Smooth muscle cell (in vitro differentiated cells): ENCODE measurements around the gene CCK. TPM values are rescaled to one million over a fixed set of nuclear protein-coding genes. Genes with fewer than 3 reads are reported as not detected.

Source experiments
- DNase-seq: peaks from one replicate; lab custom pipeline; 2025; ENCODE audit not compliant: unreplicated experiment; lab: John Stamatoyannopoulos, UW
- H2AFZ ChIP-seq: fragments of 200-600 bp; sonication (generic); 2 replicates; pipeline ENCODE4 v1.6.0; 2016; ENCODE audit warnings: antibody characterized with exemption, low read depth, mild to moderate bottlenecking
- H3F3A ChIP-seq: fragments of 200-600 bp; sonication (generic); 2 replicates; pipeline ENCODE4 v1.6.0; 2017; ENCODE audit warnings: antibody characterized with exemption, low read depth
- H3K27ac ChIP-seq: fragments of 200-600 bp; sonication (generic); 2 replicates; pipeline ENCODE4 v1.5.1; 2016; ENCODE audit warnings: low read depth, mild to moderate bottlenecking
- H3K27me3 ChIP-seq: fragments of 200-600 bp; sonication (generic); 2 replicates; pipeline ENCODE4 v1.6.1; 2016; ENCODE audit warnings: low read depth, mild to moderate bottlenecking
- H3K36me3 ChIP-seq: fragments of 200-600 bp; sonication (generic); 2 replicates; pipeline ENCODE4 v1.5.1; 2016; ENCODE audit warnings: low read depth
- H3K4me1 ChIP-seq: fragments of 200-600 bp; sonication (generic); 2 replicates; pipeline ENCODE4 v1.5.1; 2016; ENCODE audit warnings: low read depth
- H3K4me2 ChIP-seq: fragments of 200-600 bp; sonication (generic); 2 replicates; pipeline ENCODE4 v1.6.0; 2016; ENCODE audit warnings: mild to moderate bottlenecking
- H3K4me3 ChIP-seq: fragments of 200-600 bp; sonication (generic); 2 replicates; pipeline ENCODE4 v1.5.1; 2016; ENCODE audit warnings: mild to moderate bottlenecking
- H3K79me2 ChIP-seq: fragments of 200-600 bp; sonication (generic); 2 replicates; pipeline ENCODE4 v1.6.0; 2016; ENCODE audit warnings: low read depth, mild to moderate bottlenecking
- H3K9ac ChIP-seq: fragments of 200-600 bp; sonication (generic); 2 replicates; pipeline ENCODE4 v1.6.0; 2016; ENCODE audit warnings: low read depth
- H3K9me3 ChIP-seq: fragments of 200-600 bp; sonication (generic); replicated peaks from 2 replicates; pipeline ENCODE4 v1.5.1; 2016; ENCODE audit warnings: low read depth
- H4K20me1 ChIP-seq: fragments of 200-600 bp; sonication (generic); 2 replicates; pipeline ENCODE4 v1.6.0; 2016; ENCODE audit warnings: low read depth
- CTCF ChIP-seq: fragments of 200-600 bp; sonication (generic); IDR thresholded peaks from 2 replicates; pipeline ENCODE4 v1.5.1; 2017; ENCODE audit warnings: borderline replicate concordance, mild to moderate bottlenecking, antibody characterized with exemption; ENCODE audit not compliant: insufficient read depth, poor library complexity, severe bottlenecking
- WGBS: methylation state at CpG from one replicate; pipeline ENCODE4 v1.1.7; 2016; ENCODE audit warnings: low lambda C conversion rate; 5-methylcytosine and 5-hydroxymethylcytosine counted together
- polyA plus RNA-seq: library from polyadenylated mRNA; unstranded; fragments of >200 nt; fragmentation: Nextera tagmentation; extraction: Ambion mirVana; gene quantifications from 2 replicates; pipeline ENCODE4 v1.2.1, GENCODE V29; 2016
- total RNA-seq: library from RNA; depleted of rRNA; stranded (reverse); fragments of >200 nt; gene quantifications from 2 replicates; pipeline ENCODE4 v1.2.3, GENCODE V29; 2014

CCK gene
- total and polyA plus RNA-seq, 2 experiments from 2014 or later: not detected

GRCh38 chr3:42216302-42216701, 49.7 kb downstream of the CCK start:
- Histone ChIP-seq H4K20me1 (no peaks in the 10 kb centered on the region), H3K27me3 (no peaks in the 10 kb centered on the region), H3K27ac (no peak overlapping the region), H3K9me3 (no peaks in the 10 kb centered on the region), H3K79me2 (no peaks in the 10 kb centered on the region), H3K9ac (no peak overlapping the region), H3F3A (peaks cover 8% of the 10 kb centered on the region), H3K4me3 (no peak overlapping the region), H3K36me3 (no peaks in the 10 kb centered on the region), H3K4me1 (no peaks in the 10 kb centered on the region), H3K4me2 (no peak overlapping the region), H2AFZ (no peak overlapping the region)
- WGBS: 89% methylated on average over 4 of the region's 4 CpGs
- TF ChIP-seq CTCF: no peak
- no peak for DNase-seq

GRCh38 chr3:42214565-42215283, 51.3 kb downstream of the CCK start:
- H3K4me3 ChIP-seq: no peak overlapping the region
- H3K27ac ChIP-seq: no peak overlapping the region
- no peaks in the 10 kb centered on the region for H3K9me3 ChIP-seq
- H4K20me1 ChIP-seq: no peaks in the 10 kb centered on the region
- 42% methylated on average over 8 of the region's 8 CpGs for whole genome bisulfite sequencing
- H3K4me1 ChIP-seq: no peaks in the 10 kb centered on the region
- H3F3A ChIP-seq: peaks cover 8% of the 10 kb centered on the region
- no peak overlapping the region for H2AFZ ChIP-seq
- H3K4me2 ChIP-seq: no peak overlapping the region
- no peak for DNase-seq
- H3K27me3 ChIP-seq: no peaks in the 10 kb centered on the region
- no peaks in the 10 kb centered on the region for H3K79me2 ChIP-seq
- TF ChIP-seq CTCF: no peak
- H3K9ac ChIP-seq: no peak overlapping the region
- H3K36me3 ChIP-seq: no peaks in the 10 kb centered on the region

- H3K9ac ChIP-seq: no peak overlapping the region
- no peak overlapping the region for H3K27ac ChIP-seq
- H3K79me2 ChIP-seq: no peaks in the 10 kb centered on the region
- H3F3A ChIP-seq: peaks cover 8% of the 10 kb centered on the region
- H2AFZ ChIP-seq: no peak overlapping the region
- no peak for DNase-seq
- no peaks in the 10 kb centered on the region for H4K20me1 ChIP-seq
- H3K36me3 ChIP-seq: peaks cover 3% of the 10 kb centered on the region
- 73% methylated on average over 2 of the region's 2 CpGs for WGBS
- no peaks in the 10 kb centered on the region for H3K4me1 ChIP-seq
- TF ChIP-seq CTCF: no peak
- H3K4me2 ChIP-seq: no peak overlapping the region
- H3K4me3 ChIP-seq: no peak overlapping the region
- no peaks in the 10 kb centered on the region for H3K9me3 ChIP-seq
- no peaks in the 10 kb centered on the region for H3K27me3 ChIP-seq
Measured at GRCh38 chr3:42214064-42214463, 51.9 kb downstream of the CCK start.

- Histone ChIP-seq H3K27ac (no peak overlapping the region), H3K4me2 (no peak overlapping the region), H2AFZ (no peak overlapping the region), H3K79me2 (no peaks in the 10 kb centered on the region), H3K9me3 (no peaks in the 10 kb centered on the region), H3K4me1 (no peaks in the 10 kb centered on the region), H3K4me3 (no peak overlapping the region), H3F3A (peaks cover 8% of the 10 kb centered on the region), H3K27me3 (no peaks in the 10 kb centered on the region), H3K9ac (no peak overlapping the region), H4K20me1 (no peaks in the 10 kb centered on the region), H3K36me3 (peaks cover 3% of the 10 kb centered on the region)
- TF ChIP-seq CTCF: no peak
- DNase-seq: no peak
- 96% methylated on average over 6 of the region's 6 CpGs for WGBS
Measured at GRCh38 chr3:42213417-42213816, 52.6 kb downstream of the CCK start.
